SK-N-DZ (cell line): ENCODE measurements around the gene PLP1.
"Not testable (repeated sequence)": the region's sequence is repeated elsewhere in the genome, so short reads cannot be mapped to it uniquely, and the experiment has no call there.

Experiments
- DNase-seq: peaks from one replicate; pipeline ENCODE4 v3.0.0-alpha.2; 2015; ENCODE audit warnings: low spot score

PLP1 gene

DNA sequence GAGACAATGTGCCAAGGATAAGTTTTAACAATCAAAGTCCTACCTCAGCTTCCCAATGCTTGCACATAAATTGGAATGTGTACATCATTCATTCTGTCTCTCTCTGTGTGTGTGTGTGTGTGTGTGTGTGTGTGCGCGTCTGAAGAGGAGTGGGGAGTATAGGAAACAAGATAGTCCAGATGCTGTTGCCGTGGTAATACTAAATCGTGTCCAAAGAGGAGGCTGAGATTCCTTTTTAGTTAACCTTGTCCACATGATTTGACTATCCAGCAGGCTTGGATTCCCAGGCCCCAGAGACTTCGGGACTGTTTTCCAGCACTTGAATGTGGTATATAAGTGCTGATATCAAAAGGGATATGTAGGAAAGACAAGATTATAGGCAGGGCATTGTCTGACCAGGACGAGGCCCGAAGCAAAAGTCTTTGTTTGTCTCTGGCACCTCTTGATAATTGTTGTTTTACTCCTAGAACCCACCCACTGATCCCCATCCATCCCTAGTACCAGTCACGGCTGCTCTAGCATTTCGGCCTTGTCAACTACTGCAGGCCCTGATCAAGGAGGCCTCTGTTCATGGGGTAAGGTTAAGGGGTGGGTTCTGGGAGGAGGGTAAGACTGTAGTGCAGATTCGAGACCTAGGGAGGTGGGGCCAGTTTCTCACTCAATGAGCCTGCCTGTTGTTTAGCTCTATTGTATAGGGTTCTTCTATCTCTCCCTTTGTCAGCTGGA is 3.9 kb downstream of the PLP1 start:
- no peak for DNase-seq

DNA sequence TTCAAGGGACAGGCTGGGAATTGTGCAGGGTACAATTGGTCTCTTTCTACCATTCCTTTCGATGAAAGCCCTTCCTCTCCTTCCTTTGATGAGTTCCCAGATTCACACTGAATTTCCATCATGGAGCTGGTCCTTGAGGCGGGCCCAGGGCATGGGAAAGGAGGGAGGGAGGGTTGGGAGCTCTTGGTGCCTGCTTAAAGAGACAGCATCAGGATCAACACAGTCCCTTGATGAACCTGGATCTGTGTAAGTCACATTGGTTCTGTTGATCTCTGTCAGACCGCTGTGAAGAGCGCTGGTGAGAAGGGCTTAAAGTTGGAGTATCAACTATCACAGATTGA is 4.4 kb downstream of the PLP1 start:
- DNase-seq = no peak

GRCh38 chrX:103781706-103782105 is 5.1 kb downstream of the PLP1 start:
- DNase-seq = no peak

GRCh38 chrX:103782640-103783039 is 6.0 kb downstream of the PLP1 start:
- no peak for DNase-seq

DNA sequence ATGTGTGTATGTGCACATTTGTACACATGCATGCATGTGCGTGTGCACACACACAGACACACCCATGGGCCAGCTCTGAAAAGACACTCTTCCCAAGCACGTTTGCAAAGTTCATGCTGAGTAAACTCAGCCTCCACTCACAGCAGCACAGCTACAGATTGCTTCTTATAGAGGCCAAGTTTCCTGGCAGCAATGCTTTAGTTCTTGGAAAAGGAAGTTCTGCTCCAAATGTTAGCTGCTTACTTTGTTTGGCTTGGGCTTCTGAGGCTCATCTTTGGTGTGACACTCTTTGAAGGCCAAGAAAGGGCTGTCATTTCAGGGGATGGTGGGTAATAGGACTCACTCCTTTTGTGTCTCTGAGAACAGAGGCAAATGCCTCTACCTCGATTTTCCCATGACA is 6.6 kb downstream of the PLP1 start:
- no peak for DNase-seq

DNA sequence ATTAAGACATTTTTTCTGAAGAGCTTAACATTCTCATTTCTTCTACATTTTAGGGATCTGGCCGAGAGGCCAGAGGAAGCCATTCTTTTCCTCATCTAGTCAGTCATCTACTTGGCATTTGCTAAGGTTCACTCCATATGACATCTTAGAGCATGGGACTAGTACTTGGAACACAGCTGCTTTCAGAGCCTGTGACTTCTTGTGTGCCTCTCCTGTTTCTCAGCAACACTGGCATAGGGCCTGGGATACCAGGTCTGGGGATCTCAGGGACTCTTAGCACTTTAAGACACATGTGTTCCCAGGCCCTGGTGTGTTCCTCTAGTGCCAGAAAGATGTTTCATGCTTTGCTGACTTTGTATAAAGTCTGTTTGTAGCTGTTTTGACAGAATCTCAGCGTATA is 7.3 kb downstream of the PLP1 start:
- no peak for DNase-seq

GRCh38 chrX:103789004-103789403 is 12.4 kb downstream of the PLP1 start:
- no peak for DNase-seq

DNA sequence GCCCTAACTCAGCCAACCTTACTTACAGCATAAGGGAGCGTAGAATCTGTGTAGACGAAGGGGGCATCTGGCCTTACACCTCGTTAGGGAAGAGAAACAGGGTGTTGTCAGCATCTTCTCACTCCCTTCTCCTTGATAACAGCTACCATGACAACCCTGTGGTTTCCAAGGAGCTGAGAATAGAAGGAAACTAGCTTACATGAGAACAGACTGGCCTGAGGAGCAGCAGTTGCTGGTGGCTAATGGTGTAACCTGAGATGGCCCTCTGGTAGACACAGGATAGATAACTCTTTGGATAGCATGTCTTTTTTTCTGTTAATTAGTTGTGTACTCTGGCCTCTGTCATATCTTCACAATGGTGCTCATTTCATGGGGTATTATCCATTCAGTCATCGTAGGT is 14.6 kb downstream of the PLP1 start:
- DNase-seq = peak; percentile 93

GRCh38 chrX:103791826-103792485 is 15.3 kb downstream of the PLP1 start:
- DNase-seq = peak; percentile 59

DNA sequence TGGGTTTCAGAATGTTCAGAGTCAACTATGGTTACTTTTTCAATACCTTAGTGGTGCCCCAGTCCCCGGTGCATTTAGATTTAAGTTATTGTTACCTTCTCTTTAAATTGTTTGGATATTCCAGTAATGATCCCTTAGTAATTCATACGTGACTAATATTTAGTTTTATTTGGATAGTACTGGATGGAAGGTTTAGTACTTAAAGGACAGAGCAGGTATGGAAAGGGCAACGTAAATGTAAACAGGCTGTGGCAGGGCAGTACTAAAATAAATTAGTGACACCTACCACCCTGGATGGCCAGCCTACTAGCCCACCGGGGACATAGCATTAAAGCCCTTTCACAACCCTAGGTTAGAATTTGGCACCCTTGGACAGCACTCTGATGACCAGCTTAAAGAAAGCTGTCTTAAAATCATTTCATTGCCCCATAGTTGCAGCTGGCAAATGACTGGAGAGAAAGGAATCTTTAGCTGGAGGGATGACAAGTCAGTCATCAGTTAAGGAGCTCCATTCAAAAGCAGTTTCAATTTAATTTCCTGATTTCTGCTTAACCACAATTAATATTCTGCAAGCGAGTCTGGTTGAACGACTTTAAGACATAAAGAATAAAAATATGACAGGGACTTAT is 16.4 kb downstream of the PLP1 start:
- no peak for DNase-seq

- DNase-seq = no peak
Observed at GRCh38 chrX:103793545-103793940, 16.9 kb downstream of the PLP1 start.

GRCh38 chrX:103794119-103794518 is 17.5 kb downstream of the PLP1 start:
- DNase-seq = no peak

GRCh38 chrX:103797691-103798090 is 21.1 kb downstream of the PLP1 start:
- no peak for DNase-seq

GRCh38 chrX:103800318-103800717 is 23.7 kb downstream of the PLP1 start:
- DNase-seq = no peak

GRCh38 chrX:103805860-103806259 is 29.2 kb downstream of the PLP1 start:
- DNase-seq = no peak

DNA sequence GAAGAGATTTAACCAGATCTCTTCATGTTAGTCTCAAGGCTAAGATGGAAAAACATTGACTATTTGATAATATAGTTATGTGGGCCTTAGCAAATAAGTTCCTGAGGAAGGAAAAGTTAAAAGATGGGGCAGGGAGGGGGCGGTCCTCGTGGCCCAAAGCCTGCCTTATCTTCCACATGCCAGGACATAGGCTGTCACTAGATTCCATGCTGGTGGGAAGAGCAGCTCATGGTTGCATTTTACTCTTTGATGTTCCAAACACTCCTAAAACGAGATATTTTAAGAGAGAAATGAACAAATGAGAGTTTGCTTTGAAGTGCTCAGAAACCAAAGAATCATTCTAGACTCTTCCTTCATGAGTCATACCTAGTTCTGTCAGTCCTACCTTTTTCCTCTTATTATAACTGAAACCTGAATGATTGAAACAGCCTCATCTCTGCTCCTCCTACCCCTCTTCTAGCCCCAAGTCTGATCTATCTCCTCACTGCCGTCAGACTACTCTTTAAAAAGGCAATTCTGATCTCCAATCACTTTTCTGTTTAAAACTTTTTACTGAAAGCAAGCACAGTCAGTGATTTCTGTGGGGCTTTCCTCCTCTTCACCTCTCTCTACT is 30.3 kb downstream of the PLP1 start:
- DNase-seq = no peak

DNA sequence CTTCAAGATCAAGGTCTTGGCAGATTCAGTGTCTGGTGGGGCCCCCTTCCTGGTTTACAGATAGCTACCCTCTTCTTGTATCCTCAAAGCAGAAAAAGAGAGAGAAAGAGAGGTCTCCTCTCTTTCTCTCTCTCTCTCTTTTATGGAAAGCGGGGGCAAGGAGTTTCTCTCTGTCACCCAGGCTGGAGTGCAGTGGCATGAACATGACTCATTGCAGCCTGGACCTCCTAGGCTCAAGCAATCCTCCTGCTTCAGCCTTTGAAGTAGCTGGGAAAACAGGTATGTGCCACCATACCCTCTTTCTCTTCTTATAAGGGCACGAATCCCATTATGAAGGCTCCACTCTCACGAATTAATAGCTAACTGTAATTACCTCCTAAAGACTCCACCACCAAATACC is 35.2 kb downstream of the PLP1 start:
- no peak for DNase-seq

GRCh38 chrX:103817101-103817500 is 40.5 kb downstream of the PLP1 start:
- peak; percentile 2 for DNase-seq

DNA sequence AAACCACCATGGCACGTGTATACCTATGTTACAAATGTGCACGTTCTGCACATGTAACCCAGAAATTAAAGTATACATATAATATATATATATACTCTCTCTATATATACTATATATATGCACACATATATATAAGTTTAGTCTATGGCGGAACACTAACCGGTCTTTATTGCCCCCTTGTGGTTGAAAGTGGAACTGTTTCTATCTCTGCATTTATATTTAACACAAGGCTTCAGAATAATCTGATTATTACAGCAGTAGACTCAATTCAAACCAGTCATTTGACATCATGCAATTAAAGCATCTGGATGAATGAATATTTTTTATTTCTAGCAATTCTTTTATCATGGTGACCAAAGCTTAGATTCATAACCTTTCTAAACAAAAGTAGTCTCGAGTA is 40.9 kb downstream of the PLP1 start:
- peak; percentile 66 for DNase-seq

DNA sequence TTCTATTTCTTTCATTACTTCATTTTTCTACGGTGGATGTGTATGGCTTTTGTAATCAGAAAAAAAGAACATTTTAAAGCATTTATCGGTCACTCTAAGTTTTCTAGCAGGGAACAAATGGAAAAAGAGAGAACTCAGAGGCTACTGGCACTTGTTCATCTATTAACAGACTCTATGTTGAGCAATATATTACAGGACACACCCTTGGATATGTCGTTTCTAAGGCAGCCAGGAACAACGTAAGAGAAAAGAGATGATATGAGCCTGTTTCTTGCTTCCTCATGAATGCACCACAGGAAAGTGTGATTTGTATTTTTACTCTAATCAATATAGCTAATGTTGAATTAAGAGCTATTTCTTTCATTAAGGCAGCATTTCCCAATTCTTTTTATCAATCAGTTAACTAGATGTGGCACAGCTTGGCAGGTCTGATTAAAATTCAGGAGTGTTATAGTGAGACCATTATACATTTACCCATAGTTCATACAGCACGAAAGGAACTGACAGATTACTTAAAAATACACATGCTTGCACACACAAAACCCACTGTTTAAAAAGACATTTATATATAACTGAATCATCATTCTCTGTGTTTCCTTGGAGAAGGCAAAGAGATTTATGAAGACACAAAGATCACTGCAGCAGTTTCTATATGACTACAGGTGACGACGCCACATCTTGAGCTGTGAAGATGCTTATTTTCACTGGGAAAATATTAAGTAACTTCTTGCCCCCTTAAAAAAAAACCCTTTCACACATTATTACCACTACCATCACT is 42.4 kb downstream of the PLP1 start:
- no peak for DNase-seq

DNA sequence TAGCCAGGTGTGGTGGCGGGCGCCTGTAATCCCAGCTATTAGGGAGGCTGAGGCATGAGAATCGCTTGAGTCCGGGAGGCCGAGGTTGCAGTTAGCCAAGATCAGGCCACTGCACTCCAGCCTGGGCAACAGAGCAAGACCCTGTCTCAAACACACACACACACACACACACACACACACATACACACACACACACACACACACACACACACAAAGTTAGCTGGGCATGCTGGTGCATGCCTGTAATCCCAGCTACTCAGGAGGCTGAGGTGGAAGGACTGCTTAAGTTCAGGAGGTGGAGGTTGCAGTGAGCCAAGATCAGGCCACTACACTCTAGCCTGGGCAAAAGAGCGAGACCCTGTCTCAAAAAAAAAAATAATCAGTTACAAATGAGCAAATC is 44.2 kb downstream of the PLP1 start:
- not testable (repeated sequence) for DNase-seq

DNA sequence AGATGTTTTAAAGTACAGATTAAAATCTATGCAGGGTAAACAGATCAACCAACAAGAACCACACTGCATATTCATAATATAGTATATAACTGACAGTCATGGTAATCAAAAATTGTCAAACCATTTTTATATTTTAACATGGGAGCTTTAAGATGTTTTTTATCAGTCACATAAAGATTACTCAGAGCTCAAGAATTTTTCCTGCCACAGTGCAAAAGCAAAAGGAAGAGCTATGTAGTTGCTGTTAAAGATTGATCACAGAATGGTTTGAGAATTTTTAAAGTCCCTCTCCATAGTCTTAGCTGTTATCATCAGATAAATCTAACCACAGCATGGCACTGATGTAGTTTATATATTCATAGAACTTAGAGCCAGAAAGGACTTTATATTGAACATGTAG is 47.0 kb downstream of the PLP1 start:
- no peak for DNase-seq
